ENCODE measurements around the gene RPS19BP1.

Gene RPS19BP1

GRCh38 chr22:39559456-39560105 is 27.0 kb upstream of the RPS19BP1 start:
- DNase-seq (ENCODE audit: low spot score) = no peak

DNA sequence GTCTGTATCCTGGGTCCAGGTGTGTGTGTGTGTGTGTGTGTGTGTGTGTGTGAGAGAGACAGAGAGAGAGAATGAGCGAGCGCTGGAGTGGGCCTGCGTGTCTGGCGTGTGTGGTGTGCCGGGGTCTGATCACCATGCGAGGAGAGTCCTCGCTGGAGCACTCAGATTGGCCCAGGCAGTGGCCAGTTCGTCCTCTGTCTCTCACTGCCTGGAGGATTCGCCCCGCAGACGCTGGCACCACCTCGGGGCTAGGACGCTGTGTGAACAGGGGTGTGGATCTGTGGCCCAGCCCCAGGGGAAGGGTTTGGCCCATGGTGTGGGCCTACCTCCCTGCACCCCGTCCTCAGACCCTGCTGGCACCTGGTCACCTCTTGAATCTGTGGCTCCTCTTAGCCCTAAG is 26.4 kb upstream of the RPS19BP1 start:
- DNase-seq (ENCODE audit: low spot score) = no peak

DNA sequence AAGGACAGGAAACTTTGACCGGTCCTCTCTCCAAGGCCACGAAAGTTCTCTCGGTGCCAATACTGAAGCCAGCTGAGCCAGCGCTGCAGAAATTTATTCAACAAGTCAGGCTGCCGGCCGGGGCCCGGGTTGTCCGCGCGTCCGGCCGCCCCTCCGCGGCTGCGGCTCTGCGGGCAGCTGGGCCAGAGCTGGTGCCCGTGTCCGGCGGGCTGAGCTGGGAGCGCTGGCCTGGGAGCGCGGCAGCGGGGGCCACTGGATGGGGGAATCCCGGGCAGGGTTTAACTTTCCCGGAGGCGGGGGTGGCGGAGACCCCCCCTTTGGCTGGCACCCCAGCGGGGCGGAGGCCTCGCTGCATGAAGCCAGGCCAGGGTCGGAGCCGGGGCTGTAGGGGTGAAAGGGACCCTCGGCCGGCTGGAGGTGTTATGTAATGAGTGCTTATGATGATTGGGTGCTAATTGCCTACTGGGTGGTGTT is 25.7 kb upstream of the RPS19BP1 start:
- DNase-seq (ENCODE audit: low spot score) = no peak

- DNase-seq (ENCODE audit: low spot score) = peak; percentile 82
Measured at GRCh38 chr22:39556970-39557841, 24.7 kb upstream of the RPS19BP1 start.

GRCh38 chr22:39554151-39554550 is 21.6 kb upstream of the RPS19BP1 start:
- DNase-seq (ENCODE audit: low spot score) = no peak

GRCh38 chr22:39553429-39553828 is 20.9 kb upstream of the RPS19BP1 start:
- no peak for DNase-seq (ENCODE audit: low spot score)

- no peak for DNase-seq (ENCODE audit: low spot score)
Measured at GRCh38 chr22:39547587-39547947, 15.0 kb upstream of the RPS19BP1 start.

DNA sequence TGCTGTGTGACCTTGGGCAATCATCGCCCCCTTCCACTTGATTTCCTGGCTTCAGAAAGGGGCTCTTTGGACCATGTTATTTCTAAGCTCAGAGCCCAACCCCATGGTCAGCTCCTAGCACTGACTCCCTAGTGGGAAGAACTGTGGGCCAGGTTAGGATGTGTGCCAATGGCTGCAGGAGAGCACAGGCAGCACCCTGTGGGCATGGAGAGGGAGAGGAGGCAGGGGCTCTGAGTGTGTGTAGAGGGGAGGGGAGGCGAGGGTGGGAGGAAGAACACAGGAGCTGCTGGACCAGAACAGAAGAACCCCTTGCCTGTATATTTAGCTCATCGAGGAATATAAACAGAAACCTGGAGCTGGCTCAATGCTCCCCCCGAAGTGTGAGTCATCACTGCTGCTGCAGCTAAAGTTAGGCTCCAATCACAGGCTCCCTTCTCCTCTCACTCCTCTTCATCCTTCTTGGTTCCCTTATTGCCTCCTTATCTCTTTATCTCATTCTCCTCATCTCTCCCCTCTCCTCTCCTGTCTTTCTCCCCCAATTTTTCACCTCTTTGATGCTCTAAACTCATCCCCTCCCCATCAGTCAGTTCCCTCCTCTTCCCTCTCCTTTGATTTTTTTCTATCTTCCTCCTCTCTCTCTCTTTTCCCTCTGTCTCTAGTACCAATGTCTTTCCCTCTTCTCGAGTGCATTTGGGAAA is 14.5 kb upstream of the RPS19BP1 start:
- no peak for DNase-seq (ENCODE audit: low spot score)

- DNase-seq (ENCODE audit: low spot score) = no peak
Measured at GRCh38 chr22:39545386-39546365, 13.1 kb upstream of the RPS19BP1 start.

DNA sequence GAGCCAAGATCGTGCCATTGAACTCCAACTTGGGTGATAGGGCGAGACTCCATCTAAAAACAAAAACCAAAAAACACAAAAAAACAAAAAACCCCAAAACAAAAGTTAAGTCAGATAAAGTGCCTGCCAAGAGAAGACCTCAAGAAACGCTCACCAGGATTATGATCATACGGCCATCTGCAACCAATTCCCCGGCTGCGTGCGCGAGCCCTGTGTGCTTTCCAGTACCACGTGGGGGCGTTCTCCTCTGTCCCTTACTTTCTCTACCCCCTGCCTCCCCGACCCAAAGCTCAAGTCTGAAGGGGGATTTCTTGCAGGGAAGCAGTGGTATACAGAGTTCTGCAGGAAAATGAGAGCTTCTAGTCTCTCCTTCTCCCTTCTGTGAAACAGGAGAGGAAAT is 10.5 kb upstream of the RPS19BP1 start:
- peak; percentile 82 for DNase-seq (ENCODE audit: low spot score)

DNA sequence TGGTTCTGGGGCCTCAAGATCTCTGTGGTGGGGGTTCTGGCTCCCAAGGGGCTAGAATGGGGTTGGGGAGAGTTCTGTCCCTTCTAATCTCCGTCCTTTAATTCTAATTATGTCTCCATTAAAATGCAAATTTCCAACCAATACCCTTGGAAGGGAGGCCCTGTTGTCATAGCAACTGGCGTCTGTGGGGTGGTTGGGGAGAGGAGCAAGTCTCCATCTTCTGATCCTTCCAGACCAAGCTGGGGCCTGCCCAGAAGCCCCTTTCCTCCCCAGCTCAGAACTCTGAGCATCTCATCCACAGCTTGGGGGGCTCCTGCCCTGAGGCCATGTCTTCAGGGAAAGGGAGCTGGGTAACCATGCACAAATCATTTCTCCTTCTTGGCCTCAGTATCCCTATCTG is 5.4 kb upstream of the RPS19BP1 start:
- no peak for DNase-seq (ENCODE audit: low spot score)

DNA sequence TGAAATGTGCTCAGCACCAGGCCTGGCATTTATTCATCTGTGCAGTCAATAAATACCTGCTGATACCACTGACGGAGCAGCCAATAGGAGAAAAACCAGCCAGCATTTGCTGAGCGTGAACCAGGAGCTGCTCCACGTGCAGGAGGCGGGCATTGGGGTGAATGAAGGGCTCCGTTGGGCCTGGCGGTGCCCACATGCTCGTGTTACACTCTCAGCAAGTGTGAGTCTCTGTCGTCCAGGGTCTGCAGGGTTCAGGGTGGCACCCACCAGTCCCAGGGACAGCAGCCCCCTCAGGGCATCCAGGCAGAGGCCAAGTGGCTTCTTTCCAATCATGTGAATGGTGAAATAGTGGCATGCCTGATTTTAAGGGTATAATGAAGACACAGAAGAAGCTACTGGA is 4.2 kb upstream of the RPS19BP1 start:
- DNase-seq (ENCODE audit: low spot score) = no peak

GRCh38 chr22:39535831-39536449 is 3.4 kb upstream of the RPS19BP1 start:
- no peak for DNase-seq (ENCODE audit: low spot score)

DNA sequence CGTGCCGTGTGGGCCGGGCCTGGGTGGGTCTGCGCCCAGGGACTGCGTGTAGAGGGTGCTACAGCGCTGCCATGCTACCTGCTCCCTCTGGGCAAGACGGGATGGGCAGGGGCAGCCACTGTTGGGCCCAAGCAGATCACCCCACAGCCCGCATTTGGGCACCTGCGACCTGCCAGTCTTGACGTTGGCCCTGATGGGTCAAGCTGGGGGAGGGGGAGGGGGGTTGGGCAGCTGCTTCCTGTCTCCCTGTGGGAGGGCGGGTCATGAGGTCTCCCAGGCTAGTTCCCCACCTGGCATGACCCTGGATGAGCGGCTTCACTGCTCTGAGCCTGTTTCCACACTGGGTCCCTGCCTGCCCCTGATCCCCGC is 2.8 kb upstream of the RPS19BP1 start:
- DNase-seq (ENCODE audit: low spot score) = no peak

GRCh38 chr22:39534591-39535356 is 2.2 kb upstream of the RPS19BP1 start:
- DNase-seq (ENCODE audit: low spot score) = peak; percentile 91

- DNase-seq (ENCODE audit: low spot score) = no peak
Measured at GRCh38 chr22:39534092-39534506, 1.6 kb upstream of the RPS19BP1 start.

- DNase-seq (ENCODE audit: low spot score) = no peak
Measured at GRCh38 chr22:39530692-39531331, 1.7 kb downstream of the RPS19BP1 start.

GRCh38 chr22:39530116-39530515 is 2.4 kb downstream of the RPS19BP1 start:
- no peak for DNase-seq (ENCODE audit: low spot score)

GRCh38 chr22:39529487-39529851 is 3.1 kb downstream of the RPS19BP1 start:
- no peak for DNase-seq (ENCODE audit: low spot score)
